ENCODE results near the gene GOLGA6L24. TPM values are rescaled to one million over a fixed set of nuclear protein-coding genes. Genes with fewer than 3 reads are reported as not detected.
"Not testable (repeated sequence)": the region's sequence is repeated elsewhere in the genome, so short reads cannot be mapped to it uniquely, and the experiment has no call there.

The GOLGA6L24 gene
- total RNA-seq, 4 donors from 2014 or later = not detected

DNA sequence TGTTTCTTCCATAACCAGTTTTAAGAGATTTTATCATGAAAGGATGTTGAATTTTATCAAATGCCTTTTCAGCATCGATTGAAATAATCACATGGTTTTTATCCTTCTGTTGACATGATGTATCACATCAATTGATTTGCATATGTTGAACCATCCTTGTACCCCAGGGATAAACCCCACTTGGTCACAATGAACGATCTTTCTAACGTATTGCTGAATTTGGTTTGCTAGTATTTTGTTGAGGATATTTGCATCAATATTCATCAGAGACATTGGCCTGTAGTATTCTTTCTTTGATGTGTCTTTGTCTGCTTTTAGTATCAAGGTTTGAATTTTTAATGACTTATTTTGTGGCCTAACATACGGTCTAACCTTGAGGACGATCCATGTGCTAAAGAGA lies 49.2 kb downstream of the GOLGA6L24 start:
- intact Hi-C loops (cut with DNase I; ENCODE audit: low total_unique reads); H3K27me3 ChIP-seq; H3K9me3 ChIP-seq; H3K4me3 ChIP-seq; H3K27ac ChIP-seq; H3K36me3 ChIP-seq; H3K4me1 ChIP-seq; DNase-seq: not testable (repeated sequence)

Small RNA genes lying within 50 kb of the gene (small RNA-seq; reads per million reads assigned to genes)
- not detected for gene AC091304.5
- gene RN7SL238P = not detected

Other genes with a start within 250 kb of the GOLGA6L24 start
- gene HERC2, start 35.9 kb downstream of the GOLGA6L24 start, total RNA-seq = 10 to 100 TPM; 14.1 to 98.3 (median 58.6) TPM
- not detected for gene GOLGA8F, start 20.6 kb upstream of the GOLGA6L24 start, total RNA-seq
- not detected for gene GOLGA8G, start 174.9 kb upstream of the GOLGA6L24 start, total RNA-seq
- gene GOLGA6L25, start 195.5 kb upstream of the GOLGA6L24 start, total RNA-seq = not detected